Measurements from ENCODE around the gene CDK2. TPM values are rescaled to one million over a fixed set of nuclear protein-coding genes. Genes with fewer than 3 reads are reported as not detected.

The CDK2 gene
- polyA plus RNA-seq, 1 donor from 2014 or later = 2.6 TPM

GRCh38 chr12:56013482-56013881 is 46.9 kb downstream of the CDK2 start:
- no peaks in the 10 kb centered on the region for H3K9me3 ChIP-seq (ENCODE audit: low read length)
- no peaks in the 10 kb centered on the region for H3F3A ChIP-seq (ENCODE audit: insufficient read depth, low read length, poor library complexity, severe bottlenecking)
- no peak overlapping the region for H3K9ac ChIP-seq (ENCODE audit: low read length)
- no peaks in the 10 kb centered on the region for H3K9me2 ChIP-seq (ENCODE audit: insufficient read depth, low read length)
- H3K4me3 ChIP-seq (ENCODE audit: low read length) = no peak overlapping the region
- H4K20me1 ChIP-seq (ENCODE audit: insufficient read depth) = no peaks in the 10 kb centered on the region
- H3K27ac ChIP-seq (ENCODE audit: low read length) = no peak overlapping the region
- peaks cover 9% of the 10 kb centered on the region for H3K79me2 ChIP-seq (replicated peaks; ENCODE audit: insufficient read depth, low read length)
- H3K27me3 ChIP-seq (ENCODE audit: insufficient read depth, low read depth, low read length) = no peaks in the 10 kb centered on the region
- no peak overlapping the region for H2AFZ ChIP-seq (ENCODE audit: low read depth, low read length)
- TF ChIP-seq POLR2AphosphoS5 (IDR thresholded peaks at IDR 0.05) (no peak), EZH2 (IDR thresholded peaks at IDR 0.05; ENCODE audit: borderline replicate concordance, insufficient read depth, low read length, poor library complexity, severe bottlenecking) (no peak), CTCF (IDR thresholded peaks at IDR 0.05; ENCODE audit: poor library complexity, severe bottlenecking) (no peak), SMC3 (conservative IDR thresholded peaks at IDR 0.05; ENCODE audit: poor library complexity) (no peak), RAD21 (conservative IDR thresholded peaks at IDR 0.05) (no peak), EP300 (conservative IDR thresholded peaks at IDR 0.05; ENCODE audit: poor library complexity, severe bottlenecking) (no peak), MXI1 (conservative IDR thresholded peaks at IDR 0.05; ENCODE audit: poor library complexity, severe bottlenecking) (no peak), TAF1 (IDR thresholded peaks at IDR 0.05; ENCODE audit: low read depth) (no peak), REST (IDR thresholded peaks at IDR 0.05; ENCODE audit: borderline replicate concordance) (no peak)
- no peak overlapping the region for H3K4me2 ChIP-seq (ENCODE audit: low read length)
- no peaks in the 10 kb centered on the region for H3K36me3 ChIP-seq (ENCODE audit: insufficient read depth, low read length)

GRCh38 chr12:56014205-56014604 is 47.6 kb downstream of the CDK2 start:
- no peaks in the 10 kb centered on the region for H3K27me3 ChIP-seq (ENCODE audit: insufficient read depth, low read depth, low read length)
- H3K27ac ChIP-seq (ENCODE audit: low read length) = no peak overlapping the region
- no peak overlapping the region for H3K4me2 ChIP-seq (ENCODE audit: low read length)
- no peak overlapping the region for H2AFZ ChIP-seq (ENCODE audit: low read depth, low read length)
- no peaks in the 10 kb centered on the region for H3K36me3 ChIP-seq (ENCODE audit: insufficient read depth, low read length)
- TF ChIP-seq EZH2 (IDR thresholded peaks at IDR 0.05; ENCODE audit: borderline replicate concordance, insufficient read depth, low read length, poor library complexity, severe bottlenecking) (no peak), CTCF (IDR thresholded peaks at IDR 0.05; ENCODE audit: poor library complexity, severe bottlenecking) (no peak), EP300 (conservative IDR thresholded peaks at IDR 0.05; ENCODE audit: poor library complexity, severe bottlenecking) (no peak), MXI1 (conservative IDR thresholded peaks at IDR 0.05; ENCODE audit: poor library complexity, severe bottlenecking) (no peak), TAF1 (IDR thresholded peaks at IDR 0.05; ENCODE audit: low read depth) (no peak), SMC3 (conservative IDR thresholded peaks at IDR 0.05; ENCODE audit: poor library complexity) (no peak), RAD21 (conservative IDR thresholded peaks at IDR 0.05) (no peak), POLR2AphosphoS5 (IDR thresholded peaks at IDR 0.05) (no peak), REST (IDR thresholded peaks at IDR 0.05; ENCODE audit: borderline replicate concordance) (no peak)
- peaks cover 12% of the 10 kb centered on the region for H3K79me2 ChIP-seq (replicated peaks; ENCODE audit: insufficient read depth, low read length)
- no peaks in the 10 kb centered on the region for H3K9me3 ChIP-seq (ENCODE audit: low read length)
- H3F3A ChIP-seq (ENCODE audit: insufficient read depth, low read length, poor library complexity, severe bottlenecking) = no peaks in the 10 kb centered on the region
- no peaks in the 10 kb centered on the region for H4K20me1 ChIP-seq (ENCODE audit: insufficient read depth)
- no peak overlapping the region for H3K4me3 ChIP-seq (ENCODE audit: low read length)
- H3K9ac ChIP-seq (ENCODE audit: low read length) = no peak overlapping the region
- H3K9me2 ChIP-seq (ENCODE audit: insufficient read depth, low read length) = no peaks in the 10 kb centered on the region

All from neural cell (in vitro differentiated cells).